Colonic mucosa (tissue), 4 donors: ENCODE measurements around the gene PELI3. TPM values are rescaled to one million over a fixed set of nuclear protein-coding genes. Genes with fewer than 3 reads are reported as not detected.

Experiments used
- DNase-seq: peaks from one replicate; pipeline ENCODE4 v3.0.0-alpha.2; 2020
- H3K27ac ChIP-seq: fragments of 200-600 bp; one replicate; pipeline ENCODE4 v1.8.0; 2021
- H3K27me3 ChIP-seq: fragments of 200-600 bp; one replicate; pipeline ENCODE4 v1.8.0; 2021
- H3K36me3 ChIP-seq: fragments of 200-600 bp; one replicate; pipeline ENCODE4 v1.8.0; 2021
- H3K4me1 ChIP-seq: fragments of 200-600 bp; one replicate; pipeline ENCODE4 v1.8.0; 2021; ENCODE audit warnings: mild to moderate bottlenecking
- H3K4me3 ChIP-seq: fragments of 200-600 bp; one replicate; pipeline ENCODE4 v1.8.0; 2021
- H3K9ac ChIP-seq, 2 donors: one replicate each; pipeline ENCODE4 v1.7.0; 2013; ENCODE audit warnings: control low read depth in 2 of 2, low read depth in 2 of 2, low read length in 2 of 2
- H3K9me3 ChIP-seq: fragments of 200-600 bp; one replicate; pipeline ENCODE4 v1.8.0; 2021
- CTCF ChIP-seq: fragments of 200-600 bp; IDR thresholded peaks from one replicate; pipeline ENCODE4 v1.8.0; 2022; ENCODE audit warnings: antibody characterized with exemption, mild to moderate bottlenecking
- intact Hi-C: fragments of 100-400 bp; cut with DNase I; formaldehyde crosslinking; loops from one replicate; pipeline ENCODE4 v1.14.1; 2022
- total RNA-seq, 2 donors: library from RNA; stranded (reverse); fragmentation: NEBNext Ultra II Directional in 1 of 2; extraction: Animal tissue kit (Norgen Biotek cat#: 25700) in 1 of 2; gene quantifications; one replicate each; pipeline ENCODE4 v1.2.1, GENCODE V29; 2021
- donor health status: healthy.
- donor health status: DM: no; HTN: no; CAD: no.
- donor health status: DM: no; HTN: no; CAD: no.

The PELI3 gene
- total RNA-seq, 2 donors from 2014 or later: 3.8 to 3.9 TPM

- intact Hi-C loops: no loop called here
- H3K27ac ChIP-seq: no peak overlapping the region
- H3K9ac ChIP-seq: no peak overlapping the region
- H3K27me3 ChIP-seq: no peaks in the 10 kb centered on the region
- H3K4me1 ChIP-seq: no peaks in the 10 kb centered on the region
- TF ChIP-seq CTCF: no peak
- no peaks in the 10 kb centered on the region for H3K9me3 ChIP-seq
- no peak overlapping the region for H3K4me3 ChIP-seq
- H3K36me3 ChIP-seq: no peaks in the 10 kb centered on the region
- DNase-seq: no peak
Observed at GRCh38 chr11:66443602-66444001, 23.1 kb upstream of the PELI3 start.

- Histone ChIP-seq H3K9ac (no peak overlapping the region), H3K4me3 (no peak overlapping the region), H3K27me3 (no peaks in the 10 kb centered on the region), H3K36me3 (no peaks in the 10 kb centered on the region), H3K9me3 (no peaks in the 10 kb centered on the region), H3K4me1 (no peaks in the 10 kb centered on the region), H3K27ac (no peak overlapping the region)
- intact Hi-C loops: no loop called here
- DNase-seq: no peak
- no peak for TF ChIP-seq CTCF
Observed at GRCh38 chr11:66447012-66447411, 19.7 kb upstream of the PELI3 start.

- Histone ChIP-seq H3K27me3 (no peaks in the 10 kb centered on the region), H3K4me1 (no peaks in the 10 kb centered on the region), H3K27ac (no peak overlapping the region), H3K9ac (no peak overlapping the region), H3K9me3 (no peaks in the 10 kb centered on the region), H3K36me3 (no peaks in the 10 kb centered on the region), H3K4me3 (no peak overlapping the region)
- no peak for TF ChIP-seq CTCF
- no peak for DNase-seq
- intact Hi-C loops: no loop called here
Observed at GRCh38 chr11:66448523-66448922, 18.2 kb upstream of the PELI3 start.

- no peak overlapping the region for H3K9ac ChIP-seq
- intact Hi-C loops: no loop called here
- H3K4me3 ChIP-seq: no peak overlapping the region
- H3K4me1 ChIP-seq: no peaks in the 10 kb centered on the region
- H3K27ac ChIP-seq: no peak overlapping the region
- H3K36me3 ChIP-seq: no peaks in the 10 kb centered on the region
- H3K9me3 ChIP-seq: no peaks in the 10 kb centered on the region
- no peak for DNase-seq
- no peaks in the 10 kb centered on the region for H3K27me3 ChIP-seq
- no peak for TF ChIP-seq CTCF
Observed at GRCh38 chr11:66450560-66450959, 16.1 kb upstream of the PELI3 start.

- H3K4me3 ChIP-seq: no peak overlapping the region
- TF ChIP-seq CTCF: no peak
- no peak overlapping the region for H3K9ac ChIP-seq
- intact Hi-C loops: no loop called here
- H3K27me3 ChIP-seq: no peaks in the 10 kb centered on the region
- no peak for DNase-seq
- no peaks in the 10 kb centered on the region for H3K4me1 ChIP-seq
- H3K9me3 ChIP-seq: no peaks in the 10 kb centered on the region
- no peak overlapping the region for H3K27ac ChIP-seq
- no peaks in the 10 kb centered on the region for H3K36me3 ChIP-seq
Observed at GRCh38 chr11:66451663-66452062, 15.0 kb upstream of the PELI3 start.

GRCh38 chr11:66454247-66454646 is 12.5 kb upstream of the PELI3 start:
- Histone ChIP-seq H3K27ac (no peak overlapping the region), H3K9ac (no peak overlapping the region), H3K9me3 (no peaks in the 10 kb centered on the region), H3K4me3 (no peak overlapping the region), H3K4me1 (no peaks in the 10 kb centered on the region), H3K36me3 (no peaks in the 10 kb centered on the region), H3K27me3 (no peaks in the 10 kb centered on the region)
- no peak for TF ChIP-seq CTCF
- DNase-seq: no peak
- intact Hi-C loops: no loop called here
